ENCODE data around the gene RSRC1. TPM values are rescaled to one million over a fixed set of nuclear protein-coding genes. Genes with fewer than 3 reads are reported as not detected.

Gene RSRC1
- total RNA-seq, 1 donor from 2014 or later: 46.9 TPM

GRCh38 chr3:158420654-158421396 is 310.9 kb downstream of the RSRC1 start:
- no peak overlapping the region for H3K4me3 Mint-ChIP-seq (ENCODE audit: low read depth)
- peak overlapping the region; percentile 9 for H3K27ac Mint-ChIP-seq
- DNase-seq (ENCODE audit: low spot score): no peak

GRCh38 chr3:158430448-158430847 is 320.6 kb downstream of the RSRC1 start:
- H3K4me1 Mint-ChIP-seq (ENCODE audit: low read depth): no peaks in the 10 kb centered on the region
- H3K27ac Mint-ChIP-seq: no peak overlapping the region
- intact Hi-C loops (cut with micrococcal nuclease): loop anchor here (10.0 kb wide), 1 partner anchor 566 kb away; no protein-coding TSS in a partner anchor

More at GRCh38 chr3:158420654-158421396, 310.9 kb downstream of the RSRC1 start:
- Mint-ChIP-seq H3K36me3 (ENCODE audit: low read depth) (peaks cover 4% of the 10 kb centered on the region), H3K9me3 (no peaks in the 10 kb centered on the region), H3K4me1 (ENCODE audit: low read depth) (peaks cover 13% of the 10 kb centered on the region), H3K27me3 (ENCODE audit: low read depth) (no peaks in the 10 kb centered on the region)
- intact Hi-C loops (cut with micrococcal nuclease): no loop called here

GRCh38 chr3:158430968-158431367 is 321.1 kb downstream of the RSRC1 start:
- intact Hi-C loops (cut with micrococcal nuclease): loop anchor here (10.0 kb wide), 1 partner anchor 566 kb away; no protein-coding TSS in a partner anchor
- H3K27me3 Mint-ChIP-seq (ENCODE audit: low read depth): no peaks in the 10 kb centered on the region

More at GRCh38 chr3:158430448-158430847, 320.6 kb downstream of the RSRC1 start:
- DNase-seq (ENCODE audit: low spot score): no peak
- Mint-ChIP-seq H3K27me3 (ENCODE audit: low read depth) (no peaks in the 10 kb centered on the region), H3K9me3 (no peaks in the 10 kb centered on the region), H3K4me3 (ENCODE audit: low read depth) (no peak overlapping the region), H3K36me3 (ENCODE audit: low read depth) (no peaks in the 10 kb centered on the region)

GRCh38 chr3:158431829-158432228 is 321.9 kb downstream of the RSRC1 start:
- intact Hi-C loops (cut with micrococcal nuclease): loop anchor here (10.0 kb wide), 1 partner anchor 567 kb away; no protein-coding TSS in a partner anchor
- H3K27ac Mint-ChIP-seq: no peak overlapping the region

More at GRCh38 chr3:158430968-158431367, 321.1 kb downstream of the RSRC1 start:
- DNase-seq (ENCODE audit: low spot score): no peak
- H3K4me1 Mint-ChIP-seq (ENCODE audit: low read depth): no peaks in the 10 kb centered on the region
- H3K9me3 Mint-ChIP-seq: no peaks in the 10 kb centered on the region
- no peak overlapping the region for H3K27ac Mint-ChIP-seq
- H3K36me3 Mint-ChIP-seq (ENCODE audit: low read depth): no peaks in the 10 kb centered on the region
- no peak overlapping the region for H3K4me3 Mint-ChIP-seq (ENCODE audit: low read depth)

DNA sequence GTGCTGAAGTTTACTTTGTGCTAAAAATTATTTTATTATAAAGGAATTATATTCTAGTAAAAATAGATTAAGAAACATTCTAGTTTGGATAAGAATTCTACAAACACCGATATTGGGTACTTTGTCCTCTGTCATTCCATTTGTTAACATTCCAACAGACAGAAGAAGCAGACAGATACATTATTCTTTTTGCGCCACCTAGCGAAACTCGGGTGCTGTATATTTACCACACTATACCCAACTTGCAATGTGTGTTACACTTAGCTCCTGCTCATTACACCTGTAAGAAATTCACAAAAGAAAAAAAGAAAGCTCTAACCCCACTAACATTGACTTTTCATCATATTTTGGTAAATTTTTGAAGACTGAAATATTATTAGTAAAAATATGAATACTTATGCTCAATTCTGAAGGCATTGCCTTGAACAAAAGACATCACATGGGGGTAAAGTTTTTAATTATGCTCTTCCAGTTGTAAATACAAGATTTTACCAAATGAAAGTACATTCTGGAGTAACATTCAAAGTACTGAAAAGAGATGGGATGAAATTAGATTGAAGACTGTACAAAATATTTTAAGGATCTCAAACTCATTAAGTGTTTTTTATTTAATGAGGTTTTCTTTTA is 324.6 kb downstream of the RSRC1 start:
- H3K4me1 Mint-ChIP-seq (ENCODE audit: low read depth): no peaks in the 10 kb centered on the region
- no peaks in the 10 kb centered on the region for H3K9me3 Mint-ChIP-seq
- intact Hi-C loops (cut with micrococcal nuclease): loop anchor here (1.0 to 10.0 kb wide), 3 partner anchors 324 to 816 kb away; partner anchors contain the start of gene RSRC1
- no peak overlapping the region for H3K27ac Mint-ChIP-seq
- DNase-seq (ENCODE audit: low spot score): peak; percentile 9
- no peak overlapping the region for H3K4me3 Mint-ChIP-seq (ENCODE audit: low read depth)
- no peaks in the 10 kb centered on the region for H3K27me3 Mint-ChIP-seq (ENCODE audit: low read depth)
- peaks cover 6% of the 10 kb centered on the region for H3K36me3 Mint-ChIP-seq (ENCODE audit: low read depth)

More at GRCh38 chr3:158431829-158432228, 321.9 kb downstream of the RSRC1 start:
- Mint-ChIP-seq H3K4me3 (ENCODE audit: low read depth) (no peak overlapping the region), H3K36me3 (ENCODE audit: low read depth) (no peaks in the 10 kb centered on the region), H3K27me3 (ENCODE audit: low read depth) (no peaks in the 10 kb centered on the region), H3K4me1 (ENCODE audit: low read depth) (no peaks in the 10 kb centered on the region), H3K9me3 (no peaks in the 10 kb centered on the region)
- DNase-seq (ENCODE audit: low spot score): no peak

GRCh38 chr3:158443632-158444031 is 333.7 kb downstream of the RSRC1 start:
- DNase-seq (ENCODE audit: low spot score): peak; percentile 12
- H3K9me3 Mint-ChIP-seq: peaks cover 5% of the 10 kb centered on the region
- no peak overlapping the region for H3K4me3 Mint-ChIP-seq (ENCODE audit: low read depth)
- peaks cover 19% of the 10 kb centered on the region for H3K4me1 Mint-ChIP-seq (ENCODE audit: low read depth)
- H3K27ac Mint-ChIP-seq: peak overlapping the region; percentile 47
- intact Hi-C loops (cut with micrococcal nuclease): loop anchor here (5.0 kb wide), 1 partner anchor 94 kb away; no protein-coding TSS in a partner anchor
- no peaks in the 10 kb centered on the region for H3K27me3 Mint-ChIP-seq (ENCODE audit: low read depth)
- peaks cover 7% of the 10 kb centered on the region for H3K36me3 Mint-ChIP-seq (ENCODE audit: low read depth)

DNA sequence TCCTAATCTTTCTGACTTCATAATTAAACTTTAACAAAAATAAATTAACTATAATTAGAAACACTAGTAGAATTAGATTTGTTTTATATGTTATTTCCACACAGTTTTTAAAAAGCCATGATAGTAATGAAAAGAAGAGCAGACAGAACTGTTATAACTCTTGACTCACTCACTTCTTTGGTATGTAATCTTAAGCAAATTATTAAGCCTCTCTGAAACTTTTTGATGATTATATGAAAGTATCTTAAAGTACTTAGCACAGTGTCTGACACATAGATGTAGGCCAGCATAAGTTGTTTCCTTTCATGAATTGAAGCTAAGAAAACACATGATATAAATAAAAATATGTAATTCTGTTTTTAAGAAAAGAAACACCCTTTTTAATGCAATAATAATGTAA is 337.5 kb downstream of the RSRC1 start:
- Mint-ChIP-seq H3K4me3 (ENCODE audit: low read depth) (no peak overlapping the region), H3K27me3 (ENCODE audit: low read depth) (no peaks in the 10 kb centered on the region), H3K36me3 (ENCODE audit: low read depth) (peaks cover 7% of the 10 kb centered on the region), H3K4me1 (ENCODE audit: low read depth) (peaks cover 19% of the 10 kb centered on the region), H3K9me3 (peaks cover 5% of the 10 kb centered on the region), H3K27ac (no peak overlapping the region)
- intact Hi-C loops (cut with micrococcal nuclease): no loop called here
- DNase-seq (ENCODE audit: low spot score): no peak

- intact Hi-C loops (cut with micrococcal nuclease): no loop called here
- no peaks in the 10 kb centered on the region for H3K27me3 Mint-ChIP-seq (ENCODE audit: low read depth)
- H3K9me3 Mint-ChIP-seq: no peaks in the 10 kb centered on the region
- peaks cover 22% of the 10 kb centered on the region for H3K4me1 Mint-ChIP-seq (ENCODE audit: low read depth)
- no peak overlapping the region for H3K4me3 Mint-ChIP-seq (ENCODE audit: low read depth)
- DNase-seq (ENCODE audit: low spot score): no peak
- H3K36me3 Mint-ChIP-seq (ENCODE audit: low read depth): peaks cover 2% of the 10 kb centered on the region
- no peak overlapping the region for H3K27ac Mint-ChIP-seq
These were observed 341.6 kb downstream of the RSRC1 start for GRCh38 chr3:158451405-158452055.

- Mint-ChIP-seq H3K4me3 (ENCODE audit: low read depth) (no peak overlapping the region), H3K4me1 (ENCODE audit: low read depth) (peaks cover 22% of the 10 kb centered on the region), H3K27ac (no peak overlapping the region), H3K9me3 (no peaks in the 10 kb centered on the region), H3K36me3 (ENCODE audit: low read depth) (peaks cover 2% of the 10 kb centered on the region), H3K27me3 (ENCODE audit: low read depth) (no peaks in the 10 kb centered on the region)
- intact Hi-C loops (cut with micrococcal nuclease): no loop called here
- DNase-seq (ENCODE audit: low spot score): no peak
These were observed 342.4 kb downstream of the RSRC1 start for GRCh38 chr3:158452334-158452733.

- no peak for DNase-seq (ENCODE audit: low spot score)
- intact Hi-C loops (cut with micrococcal nuclease): no loop called here
- Mint-ChIP-seq H3K4me1 (ENCODE audit: low read depth) (peaks cover 22% of the 10 kb centered on the region), H3K27me3 (ENCODE audit: low read depth) (no peaks in the 10 kb centered on the region), H3K27ac (no peak overlapping the region), H3K4me3 (ENCODE audit: low read depth) (no peak overlapping the region), H3K9me3 (no peaks in the 10 kb centered on the region), H3K36me3 (ENCODE audit: low read depth) (peaks cover 2% of the 10 kb centered on the region)
These were observed 343.1 kb downstream of the RSRC1 start for GRCh38 chr3:158453004-158453403.

DNA sequence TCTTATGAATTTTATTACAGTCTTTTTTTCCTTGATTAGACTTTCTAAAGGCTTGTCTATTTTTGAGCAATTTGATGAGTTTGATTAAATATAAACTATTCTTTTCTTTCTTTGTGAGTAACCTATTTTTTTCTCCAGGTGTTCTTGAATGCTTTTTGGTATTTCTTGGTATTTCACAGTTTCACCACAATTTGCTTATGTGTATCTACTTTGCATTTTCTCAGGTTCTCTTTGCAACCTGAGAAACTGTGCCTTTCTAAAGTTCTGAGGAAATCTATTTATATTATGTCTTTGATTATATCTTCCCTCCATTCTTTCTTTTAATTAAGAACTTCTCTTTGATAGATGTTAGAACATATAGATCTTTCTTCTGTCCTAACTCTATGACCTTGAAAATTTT is 344.0 kb downstream of the RSRC1 start:
- DNase-seq (ENCODE audit: low spot score): no peak
- Mint-ChIP-seq H3K36me3 (ENCODE audit: low read depth) (peaks cover 2% of the 10 kb centered on the region), H3K4me1 (ENCODE audit: low read depth) (peaks cover 22% of the 10 kb centered on the region), H3K27ac (no peak overlapping the region), H3K4me3 (ENCODE audit: low read depth) (no peak overlapping the region), H3K9me3 (no peaks in the 10 kb centered on the region), H3K27me3 (ENCODE audit: low read depth) (no peaks in the 10 kb centered on the region)
- intact Hi-C loops (cut with micrococcal nuclease): no loop called here

- H3K4me1 Mint-ChIP-seq (ENCODE audit: low read depth): peaks cover 22% of the 10 kb centered on the region
These were observed 345.5 kb downstream of the RSRC1 start for GRCh38 chr3:158455406-158455805.

More at GRCh38 chr3:158455406-158455805, 345.5 kb downstream of the RSRC1 start:
- H3K27me3 Mint-ChIP-seq (ENCODE audit: low read depth): no peaks in the 10 kb centered on the region
- no peaks in the 10 kb centered on the region for H3K9me3 Mint-ChIP-seq
- no peak overlapping the region for H3K27ac Mint-ChIP-seq
- intact Hi-C loops (cut with micrococcal nuclease): no loop called here
- no peak overlapping the region for H3K4me3 Mint-ChIP-seq (ENCODE audit: low read depth)
- no peak for DNase-seq (ENCODE audit: low spot score)
- peaks cover 2% of the 10 kb centered on the region for H3K36me3 Mint-ChIP-seq (ENCODE audit: low read depth)
